PFSK-1 (cell line): ENCODE data around the gene EIPR1.

ENCODE experiments used
- POLR2AphosphoS5 ChIP-seq: IDR thresholded peaks from 2 replicates; pipeline ENCODE4 v1.6.1; 2012; ENCODE audit warnings: low read depth, mild to moderate bottlenecking, control low read depth, low read length, moderate library complexity
- SIN3A ChIP-seq: IDR thresholded peaks from 2 replicates; pipeline ENCODE4 v1.6.1; 2012; ENCODE audit warnings: mild to moderate bottlenecking, low read length, moderate library complexity, borderline replicate concordance; ENCODE audit not compliant: insufficient read depth
- TAF1 ChIP-seq: IDR thresholded peaks from 2 replicates; pipeline ENCODE4 v1.6.1; 2012; ENCODE audit warnings: low read length, control low read depth, borderline replicate concordance; ENCODE audit not compliant: insufficient read depth
- TF ChIP-seq, protein P1 (sequence below), 2 experiments: IDR thresholded peaks; 2 replicates each; pipeline versions ENCODE4 v1.6.1 to v1.8.0; 2011 to 2012; ENCODE audit warnings: low read depth in 2 of 2, low read length in 2 of 2, control low read depth in 1 of 2, inconsistent platforms in 1 of 2, mild to moderate bottlenecking in 1 of 2, moderate library complexity in 1 of 2; ENCODE audit not compliant: insufficient read depth in 1 of 2

DNA sequence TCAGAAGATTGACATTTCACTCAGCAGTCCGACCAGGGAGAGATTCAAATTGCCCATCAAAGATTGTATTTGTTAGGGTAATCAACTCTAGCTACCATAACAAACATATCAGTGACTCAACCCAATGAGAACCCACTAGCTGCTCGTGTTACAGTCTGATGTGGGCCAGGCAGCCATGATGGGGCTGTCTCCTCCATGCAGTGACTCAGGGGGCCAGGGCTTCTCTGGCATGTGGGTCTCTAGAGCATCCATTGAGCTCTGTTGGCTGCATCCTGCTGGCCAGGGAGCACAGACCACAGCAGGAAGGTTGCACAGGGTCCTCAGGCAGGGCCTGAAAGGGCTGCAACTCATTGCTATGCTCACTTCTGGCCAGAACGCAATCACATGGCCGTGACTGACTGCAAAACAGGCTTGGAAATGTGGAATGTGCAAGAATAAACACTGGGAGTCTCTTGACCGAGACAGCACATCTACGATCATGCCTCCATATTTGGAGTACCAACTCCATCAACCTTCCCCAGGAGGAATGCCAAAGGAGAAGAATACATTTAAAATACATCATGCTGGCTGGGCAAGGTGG lies 216.8 kb downstream of the EIPR1 start:
- TF ChIP-seq TAF1 (no peak), SIN3A (no peak), POLR2AphosphoS5 (no peak)
- TF ChIP-seq, protein P1, sequence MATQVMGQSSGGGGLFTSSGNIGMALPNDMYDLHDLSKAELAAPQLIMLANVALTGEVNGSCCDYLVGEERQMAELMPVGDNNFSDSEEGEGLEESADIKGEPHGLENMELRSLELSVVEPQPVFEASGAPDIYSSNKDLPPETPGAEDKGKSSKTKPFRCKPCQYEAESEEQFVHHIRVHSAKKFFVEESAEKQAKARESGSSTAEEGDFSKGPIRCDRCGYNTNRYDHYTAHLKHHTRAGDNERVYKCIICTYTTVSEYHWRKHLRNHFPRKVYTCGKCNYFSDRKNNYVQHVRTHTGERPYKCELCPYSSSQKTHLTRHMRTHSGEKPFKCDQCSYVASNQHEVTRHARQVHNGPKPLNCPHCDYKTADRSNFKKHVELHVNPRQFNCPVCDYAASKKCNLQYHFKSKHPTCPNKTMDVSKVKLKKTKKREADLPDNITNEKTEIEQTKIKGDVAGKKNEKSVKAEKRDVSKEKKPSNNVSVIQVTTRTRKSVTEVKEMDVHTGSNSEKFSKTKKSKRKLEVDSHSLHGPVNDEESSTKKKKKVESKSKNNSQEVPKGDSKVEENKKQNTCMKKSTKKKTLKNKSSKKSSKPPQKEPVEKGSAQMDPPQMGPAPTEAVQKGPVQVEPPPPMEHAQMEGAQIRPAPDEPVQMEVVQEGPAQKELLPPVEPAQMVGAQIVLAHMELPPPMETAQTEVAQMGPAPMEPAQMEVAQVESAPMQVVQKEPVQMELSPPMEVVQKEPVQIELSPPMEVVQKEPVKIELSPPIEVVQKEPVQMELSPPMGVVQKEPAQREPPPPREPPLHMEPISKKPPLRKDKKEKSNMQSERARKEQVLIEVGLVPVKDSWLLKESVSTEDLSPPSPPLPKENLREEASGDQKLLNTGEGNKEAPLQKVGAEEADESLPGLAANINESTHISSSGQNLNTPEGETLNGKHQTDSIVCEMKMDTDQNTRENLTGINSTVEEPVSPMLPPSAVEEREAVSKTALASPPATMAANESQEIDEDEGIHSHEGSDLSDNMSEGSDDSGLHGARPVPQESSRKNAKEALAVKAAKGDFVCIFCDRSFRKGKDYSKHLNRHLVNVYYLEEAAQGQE (IDR thresholded peaks at IDR 0.05; ENCODE audit: insufficient read depth in 1 of 2, low read depth in 2 of 2, low read length in 2 of 2) = no peak
